HAP-1 (cell line): ENCODE data around the gene NR2E3.
"Not testable (repeated sequence)": the region's sequence is repeated elsewhere in the genome, so short reads cannot be mapped to it uniquely, and the experiment has no call there.

ENCODE experiments used
- DNase-seq, 2 experiments: peaks; one replicate each; pipeline ENCODE4 v3.0.0-alpha.2; 2016 to 2020; ENCODE audit warnings: low spot score in 2 of 2
- H3K27me3 ChIP-seq: fragments of 250-450 bp; sonication (Bioruptor Pico); 2 replicates; pipeline ENCODE4 v1.5.1; 2020; ENCODE audit warnings: low read depth, mild to moderate bottlenecking, moderate library complexity
- H3K36me3 ChIP-seq: fragments of 250-450 bp; sonication (Bioruptor Pico); replicated peaks from 2 replicates; pipeline ENCODE4 v1.5.1; 2020; ENCODE audit warnings: mild to moderate bottlenecking
- H3K4me1 ChIP-seq: fragments of 250-450 bp; sonication (Bioruptor Pico); 2 replicates; pipeline ENCODE4 v1.5.1; 2020; ENCODE audit warnings: mild to moderate bottlenecking
- H3K4me3 ChIP-seq: fragments of 250-450 bp; sonication (Bioruptor Pico); 2 replicates; pipeline ENCODE4 v1.5.1; 2020; ENCODE audit warnings: mild to moderate bottlenecking, moderate library complexity
- H3K9me3 ChIP-seq: fragments of 250-450 bp; sonication (Bioruptor Pico); 2 replicates; pipeline ENCODE4 v1.5.1; 2020; ENCODE audit warnings: mild to moderate bottlenecking, moderate library complexity
- in situ Hi-C: fragments of 300-500 bp; cut with MboI; formaldehyde crosslinking; loops from 3 replicates; pipeline ENCODE4 v1.14.3; 2020; ENCODE audit warnings: low sequenced_read_pairs, inconsistent platforms, mixed read lengths

The NR2E3 gene

GRCh38 chr15:71858232-71858631 is 47.9 kb downstream of the NR2E3 start:
- H3K4me1 ChIP-seq, H3K36me3 ChIP-seq, DNase-seq, in situ Hi-C loops, H3K9me3 ChIP-seq, H3K27me3 ChIP-seq, H3K4me3 ChIP-seq: not testable (repeated sequence)
